Activated B cell treated with CpG ODN at 0.5 μM for 24 hours (primary cell): ENCODE results near the gene TNFRSF18. TPM values are rescaled to one million over a fixed set of nuclear protein-coding genes. Genes with fewer than 3 reads are reported as not detected.
A peak's percentile ranks its signal among the peaks of the same experiment; 100 is the strongest.

Source experiments
- ATAC-seq: fragments of 200-7000 bp; cut with Tn5 transposase; one replicate; pipeline ENCODE4 v1.10.0; 2021; ENCODE audit warnings: low read depth, mild to moderate bottlenecking, moderate library complexity
- CTCF ChIA-PET: fragments of 350-600 bp; sonication (Branson Sonifier 250); formaldehyde crosslinking; loops from one replicate; lab custom pipeline; 2021; ENCODE audit warnings: antibody characterized with exemption; lab: Charles Lee
- POLR2A ChIA-PET: fragments of 350-600 bp; sonication (Branson Sonifier 250); formaldehyde crosslinking; loops from one replicate; lab custom pipeline; 2021; ENCODE audit warnings: antibody characterized with exemption; lab: Charles Lee
- DNase-seq: peaks from one replicate; pipeline ENCODE4 v3.0.0; 2022
- H3K27ac Mint-ChIP-seq: one replicate; pipeline ENCODE4 v1.8.0; 2020; ENCODE audit warnings: mixed read lengths
- H3K27me3 Mint-ChIP-seq: one replicate; pipeline ENCODE4 v1.8.0; 2021; ENCODE audit warnings: mixed read lengths
- H3K36me3 Mint-ChIP-seq: one replicate; pipeline ENCODE4 v1.8.0; 2021; ENCODE audit warnings: low read depth, mixed read lengths
- H3K4me1 Mint-ChIP-seq: one replicate; pipeline ENCODE4 v1.8.0; 2021; ENCODE audit warnings: mixed read lengths
- H3K4me3 Mint-ChIP-seq: one replicate; pipeline ENCODE4 v1.8.0; 2020; ENCODE audit warnings: mild to moderate bottlenecking, mixed read lengths
- H3K9me3 Mint-ChIP-seq: one replicate; pipeline ENCODE4 v1.8.0; 2020; ENCODE audit warnings: mixed read lengths
- CTCF ChIP-seq: fragments of 200-600 bp; IDR thresholded peaks from one replicate; pipeline ENCODE4 v1.8.0; 2022; ENCODE audit warnings: antibody characterized with exemption, mild to moderate bottlenecking
- intact Hi-C: fragments of 100-400 bp; cut with micrococcal nuclease; formaldehyde crosslinking; loops from one replicate; pipeline ENCODE4 v1.15.1; 2024
- total RNA-seq: library from RNA; stranded (reverse); gene quantifications from 2 replicates; pipeline ENCODE4 v1.2.3, GENCODE V29; 2022

Gene TNFRSF18
- total RNA-seq, 1 donor from 2014 or later: 37.5 TPM

DNA sequence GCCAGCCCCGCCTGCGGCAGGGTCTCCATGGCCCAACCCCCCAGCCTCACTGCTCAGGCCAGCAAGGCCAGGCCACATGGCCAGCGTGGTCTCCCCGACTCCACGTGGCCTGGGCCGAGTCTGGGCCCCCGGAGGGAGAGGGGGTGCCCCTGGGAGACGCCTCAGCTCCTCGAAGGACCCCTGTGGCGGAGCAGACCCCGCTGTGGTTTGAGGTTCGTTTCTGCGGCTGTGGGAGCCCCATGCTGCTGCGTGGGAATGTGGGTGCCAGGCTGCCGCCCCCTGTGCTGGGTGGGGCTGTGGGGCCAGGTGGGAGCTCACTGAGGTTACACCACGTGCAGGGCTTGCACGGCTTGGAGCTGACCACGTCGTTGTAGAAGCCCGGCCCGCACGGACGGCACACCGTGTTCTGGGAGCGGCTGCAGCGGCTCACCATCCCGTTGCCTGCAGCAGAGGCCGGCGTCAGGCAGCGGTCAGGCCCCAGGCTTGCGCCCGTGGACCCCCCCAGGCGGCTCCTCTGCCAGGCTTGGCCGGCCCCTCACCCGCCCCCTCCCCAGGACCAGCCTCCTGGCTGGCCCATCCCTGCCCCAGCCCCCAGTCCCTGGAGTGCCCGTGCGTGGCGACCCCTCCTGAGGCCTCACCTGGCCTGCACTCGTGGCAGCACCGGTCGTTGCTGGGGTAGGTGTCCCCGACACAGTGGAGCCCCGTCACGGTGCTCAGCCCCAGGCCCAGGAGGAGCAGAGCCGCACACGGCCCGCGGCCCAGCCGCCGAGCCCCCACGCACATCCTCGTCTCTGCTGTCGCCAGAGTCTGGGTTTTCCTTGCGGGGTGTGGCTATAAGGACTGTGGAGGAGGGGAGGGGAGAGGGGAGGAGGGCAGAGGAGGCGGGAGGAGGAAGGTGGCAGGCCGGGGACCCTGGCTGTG lies 7.2 kb upstream of the TNFRSF18 start, which contains the start of gene TNFRSF4:
TNFRSF4 (minus strand) TSS at position 809 of the 921 bp plus-strand sequence; CDS start at position 783, 26 bp downstream.
- peak within 1 kb of the TSS; percentile 44 for H3K4me3 Mint-ChIP-seq
- H3K9me3 Mint-ChIP-seq: no peaks in the 10 kb centered on the region
- DNase-seq: no peak
- POLR2A ChIA-PET: interaction anchor here (0.7 to 1.6 kb wide), 5 partner anchors 14 to 76 kb away, joined by 3 to 5 read pairs (median 4); no protein-coding TSS in a partner anchor
- no peaks in the 10 kb centered on the region for H3K27me3 Mint-ChIP-seq
- CTCF ChIA-PET: no interaction called here
- H3K27ac Mint-ChIP-seq: peak within 1 kb of the TSS; percentile 30
- H3K4me1 Mint-ChIP-seq: peaks cover 39% of the 10 kb centered on the region
- H3K36me3 Mint-ChIP-seq: peaks cover 21% of the 10 kb centered on the region
- intact Hi-C loops: no loop called here
- no peak for ATAC-seq
- no peak for TF ChIP-seq CTCF

- DNase-seq (peak; percentile 28), ATAC-seq (no peak)
- POLR2A ChIA-PET: interaction anchor here (0.5 to 1.6 kb wide), 6 partner anchors 14 to 75 kb away, joined by 3 to 5 read pairs (median 4); no protein-coding TSS in a partner anchor
- Mint-ChIP-seq H3K9me3 (no peaks in the 10 kb centered on the region), H3K36me3 (peaks cover 13% of the 10 kb centered on the region), H3K4me3 (no peak overlapping the region), H3K27me3 (peaks cover 2% of the 10 kb centered on the region), H3K27ac (no peak overlapping the region), H3K4me1 (peaks cover 44% of the 10 kb centered on the region)
- CTCF ChIA-PET: no interaction called here
- no peak for TF ChIP-seq CTCF
- intact Hi-C loops: no loop called here
These were observed 6.5 kb upstream of the TNFRSF18 start for GRCh38 chr1:1212780-1213344.

DNA sequence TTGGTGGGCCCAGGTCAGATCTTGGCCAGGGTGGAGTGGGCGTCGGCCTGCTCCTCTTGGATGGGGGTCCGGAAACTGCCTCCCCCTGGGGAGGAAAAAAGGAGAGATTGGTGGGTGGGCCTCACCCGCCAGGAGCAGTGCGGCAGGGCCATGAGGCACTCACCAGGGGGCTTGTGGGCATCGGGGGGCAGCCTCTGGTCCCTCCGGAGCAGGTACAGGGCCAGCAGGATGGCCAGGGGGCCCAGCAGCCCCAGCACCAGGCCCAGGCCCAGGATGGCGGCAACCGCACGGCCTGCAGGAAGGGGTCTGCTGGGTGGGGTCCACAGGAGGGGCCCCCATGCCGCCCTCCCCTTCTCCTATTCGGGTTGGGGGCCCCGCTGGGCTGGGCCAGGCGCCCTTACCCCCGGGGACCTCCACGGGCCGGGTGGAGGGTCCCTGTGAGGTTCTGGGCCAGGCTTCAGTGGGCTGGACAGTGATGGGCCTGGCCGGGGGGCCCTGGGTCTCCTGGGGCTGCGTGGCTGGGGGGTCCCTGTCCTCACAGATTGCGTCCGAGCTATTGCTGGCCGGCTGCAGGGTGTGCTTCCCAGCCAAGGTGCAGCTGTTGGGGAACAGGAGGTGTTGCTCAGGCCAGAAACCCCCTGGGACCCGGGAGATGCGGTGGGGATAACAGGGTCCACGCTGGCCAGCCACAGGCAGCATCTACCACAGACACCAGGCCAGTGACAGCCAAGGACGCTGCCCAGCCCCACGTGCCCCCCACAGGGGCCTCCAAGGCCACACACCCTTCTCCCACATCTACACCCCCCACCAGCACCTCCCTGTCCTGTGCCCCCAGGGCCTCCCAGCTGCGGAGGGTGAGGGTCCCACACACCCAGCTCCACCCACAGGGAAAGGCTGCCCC lies 5.4 kb upstream of the TNFRSF18 start:
- H3K4me3 Mint-ChIP-seq: no peak overlapping the region
- intact Hi-C loops: no loop called here
- CTCF ChIA-PET: no interaction called here
- H3K36me3 Mint-ChIP-seq: peaks cover 6% of the 10 kb centered on the region
- no peak for TF ChIP-seq CTCF
- ATAC-seq: no peak
- H3K9me3 Mint-ChIP-seq: no peaks in the 10 kb centered on the region
- H3K27ac Mint-ChIP-seq: no peak overlapping the region
- H3K27me3 Mint-ChIP-seq: peaks cover 2% of the 10 kb centered on the region
- peak; percentile 16 for DNase-seq
- peaks cover 47% of the 10 kb centered on the region for H3K4me1 Mint-ChIP-seq
- POLR2A ChIA-PET: interaction anchor here (0.5 to 1.6 kb wide), 4 partner anchors 16 to 54 kb away, joined by 3 to 5 read pairs (median 4); no protein-coding TSS in a partner anchor

DNA sequence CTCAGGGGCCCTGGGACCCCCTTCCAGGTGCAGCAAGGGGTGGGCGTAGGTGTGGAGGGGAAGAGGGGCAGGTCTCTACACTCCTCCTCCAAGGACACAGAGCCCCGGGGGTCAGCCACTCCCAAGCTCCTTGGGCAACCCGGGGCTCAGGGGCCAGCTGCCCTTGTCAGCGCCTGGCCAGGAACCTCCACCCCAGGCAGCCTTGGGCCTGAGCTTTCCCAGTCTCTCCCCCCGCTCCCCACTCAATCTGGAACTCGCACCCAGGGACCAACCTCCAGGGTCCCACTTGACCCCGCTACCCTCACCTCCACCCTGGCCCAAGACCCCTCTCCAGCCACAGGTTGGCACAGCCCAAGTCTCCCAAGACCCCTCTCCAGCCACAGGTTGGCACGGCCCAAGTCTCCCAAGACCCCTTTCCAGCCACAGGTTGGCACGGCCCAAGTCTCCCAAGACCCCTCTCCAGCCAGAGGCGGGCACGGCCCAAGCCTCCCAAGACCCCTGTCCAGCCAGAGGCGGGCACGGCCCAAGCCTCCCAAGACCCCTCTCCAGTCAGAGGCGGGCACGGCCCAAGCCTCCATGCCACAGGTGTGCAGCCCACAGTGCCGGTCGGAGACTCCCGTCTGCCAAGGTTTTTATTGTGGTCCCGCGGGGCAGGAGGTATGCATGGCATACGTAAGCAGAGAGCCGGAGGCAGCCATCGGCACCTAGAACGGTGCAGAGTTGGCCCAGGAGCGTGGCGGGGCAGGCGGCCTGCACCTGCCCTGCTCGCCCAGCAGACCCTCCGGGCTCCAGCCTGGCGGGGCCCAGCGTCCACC lies 4.5 kb upstream of the TNFRSF18 start:
- CTCF ChIA-PET: no interaction called here
- TF ChIP-seq CTCF: no peak
- H3K27ac Mint-ChIP-seq: no peak overlapping the region

More for the DNA sequence above, 4.5 kb upstream of the TNFRSF18 start:
- Mint-ChIP-seq H3K36me3 (no peaks in the 10 kb centered on the region), H3K4me1 (peaks cover 45% of the 10 kb centered on the region), H3K4me3 (no peak overlapping the region), H3K9me3 (no peaks in the 10 kb centered on the region), H3K27me3 (peaks cover 2% of the 10 kb centered on the region)
- no peak for ATAC-seq
- POLR2A ChIA-PET: no interaction called here
- intact Hi-C loops: no loop called here
- DNase-seq: peak; percentile 14
